Measurements from ENCODE around the gene SOST. TPM values are rescaled to one million over a fixed set of nuclear protein-coding genes. Genes with fewer than 3 reads are reported as not detected.
A peak's percentile ranks its signal among the peaks of the same experiment; 100 is the strongest.

SOST gene
- total RNA-seq, 1 experiment from 2014 or later, result not detected

GRCh38 chr17:43755389-43755875 lies 3.2 kb downstream of the SOST start:
- no peaks in the 10 kb centered on the region for H3K36me3 Mint-ChIP-seq (ENCODE audit: insufficient read depth, unreplicated experiment)
- peaks cover 99% of the 10 kb centered on the region for H3K27me3 Mint-ChIP-seq (ENCODE audit: unreplicated experiment)
- H3K9me3 Mint-ChIP-seq (ENCODE audit: low read depth, unreplicated experiment), result no peaks in the 10 kb centered on the region
- no TSS peak for BruUV-seq (replicated peaks)
- no peak overlapping the region for H3K4me3 Mint-ChIP-seq (ENCODE audit: low read depth, unreplicated experiment)
- CTCF ChIA-PET, result interaction anchor here (0.6 to 1.4 kb wide), 3 partner anchors 11 to 70 kb away, joined by 3 to 5 read pairs (median 3); no protein-coding TSS in a partner anchor
- no peak for TF ChIP-seq CTCF (IDR thresholded peaks at IDR 0.05; ENCODE audit: unreplicated experiment)
- H3K27ac Mint-ChIP-seq (ENCODE audit: unreplicated experiment), result no peak overlapping the region
- intact Hi-C loops (cut with micrococcal nuclease; ENCODE audit: unreplicated experiment), result no loop called here
- DNase-seq, result peak; percentile 44
- peaks cover 13% of the 10 kb centered on the region for H3K4me1 Mint-ChIP-seq (ENCODE audit: low read depth, unreplicated experiment)

GRCh38 chr17:43754947-43755346 lies 3.6 kb downstream of the SOST start:
- Mint-ChIP-seq H3K27ac (ENCODE audit: unreplicated experiment) (no peak overlapping the region), H3K4me3 (ENCODE audit: low read depth, unreplicated experiment) (no peak overlapping the region), H3K4me1 (ENCODE audit: low read depth, unreplicated experiment) (peaks cover 18% of the 10 kb centered on the region), H3K27me3 (ENCODE audit: unreplicated experiment) (peaks cover 100% of the 10 kb centered on the region), H3K9me3 (ENCODE audit: low read depth, unreplicated experiment) (no peaks in the 10 kb centered on the region), H3K36me3 (ENCODE audit: insufficient read depth, unreplicated experiment) (no peaks in the 10 kb centered on the region)
- DNase-seq, result no peak
- CTCF ChIA-PET, result interaction anchor here (1.4 kb wide), 1 partner anchor 61 kb away, joined by 3 read pairs; no protein-coding TSS in a partner anchor
- no peak for TF ChIP-seq CTCF (IDR thresholded peaks at IDR 0.05; ENCODE audit: unreplicated experiment)
- intact Hi-C loops (cut with micrococcal nuclease; ENCODE audit: unreplicated experiment), result no loop called here
- BruUV-seq (replicated peaks), result no TSS peak

- H3K27ac Mint-ChIP-seq (ENCODE audit: unreplicated experiment), result no peak overlapping the region
- no peak for TF ChIP-seq CTCF (IDR thresholded peaks at IDR 0.05; ENCODE audit: unreplicated experiment)
- CTCF ChIA-PET, result interaction anchor here (0.6 to 1.2 kb wide), 4 partner anchors 26 to 80 kb away, joined by 3 to 6 read pairs (median 3); no protein-coding TSS in a partner anchor
- peak; percentile 28 for DNase-seq
- peaks cover 26% of the 10 kb centered on the region for H3K4me1 Mint-ChIP-seq (ENCODE audit: low read depth, unreplicated experiment)
- H3K4me3 Mint-ChIP-seq (ENCODE audit: low read depth, unreplicated experiment), result no peak overlapping the region
- no peaks in the 10 kb centered on the region for H3K9me3 Mint-ChIP-seq (ENCODE audit: low read depth, unreplicated experiment)
- peaks cover 98% of the 10 kb centered on the region for H3K27me3 Mint-ChIP-seq (ENCODE audit: unreplicated experiment)
- no TSS peak for BruUV-seq (replicated peaks)
- no peaks in the 10 kb centered on the region for H3K36me3 Mint-ChIP-seq (ENCODE audit: insufficient read depth, unreplicated experiment)
- intact Hi-C loops (cut with micrococcal nuclease; ENCODE audit: unreplicated experiment), result no loop called here
Observed at GRCh38 chr17:43753493-43754129, 5.0 kb downstream of the SOST start.

- Mint-ChIP-seq H3K27me3 (ENCODE audit: unreplicated experiment) (peaks cover 93% of the 10 kb centered on the region), H3K36me3 (ENCODE audit: insufficient read depth, unreplicated experiment) (no peaks in the 10 kb centered on the region), H3K4me3 (ENCODE audit: low read depth, unreplicated experiment) (no peak overlapping the region), H3K27ac (ENCODE audit: unreplicated experiment) (no peak overlapping the region), H3K4me1 (ENCODE audit: low read depth, unreplicated experiment) (peaks cover 26% of the 10 kb centered on the region), H3K9me3 (ENCODE audit: low read depth, unreplicated experiment) (no peaks in the 10 kb centered on the region)
- no TSS peak for BruUV-seq (replicated peaks)
- no peak for DNase-seq
- intact Hi-C loops (cut with micrococcal nuclease; ENCODE audit: unreplicated experiment), result no loop called here
- no peak for TF ChIP-seq CTCF (IDR thresholded peaks at IDR 0.05; ENCODE audit: unreplicated experiment)
- CTCF ChIA-PET, result no interaction called here
Observed at GRCh38 chr17:43750153-43750552, 8.4 kb downstream of the SOST start.
